ENCODE data around the gene BDNF. TPM values are rescaled to one million over a fixed set of nuclear protein-coding genes. Genes with fewer than 3 reads are reported as not detected.

Gene BDNF
- total RNA-seq, 1 donor from 2014 or later = 4.3 TPM

DNA sequence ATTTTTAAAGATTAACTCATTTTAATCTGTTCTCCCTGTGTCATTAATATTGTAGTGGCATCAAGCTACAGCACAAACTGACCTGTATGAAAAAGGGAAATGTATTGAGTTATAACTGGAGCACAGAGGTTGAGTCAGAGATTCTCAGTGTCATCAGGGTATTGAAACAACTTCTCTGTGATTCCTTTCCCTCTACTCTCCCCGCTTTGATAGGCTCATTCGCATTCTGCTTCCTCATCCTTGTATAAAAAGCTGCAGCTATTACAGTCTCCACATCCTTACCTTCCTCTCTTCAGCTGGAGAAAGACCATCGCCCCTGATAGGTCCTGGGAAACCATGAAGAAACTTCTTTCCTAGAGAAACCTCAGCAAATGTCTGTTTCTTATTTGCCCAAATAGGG lies 90.0 kb downstream of the BDNF start:
- ATAC-seq (no peak), DNase-seq (no peak)
- no peaks in the 10 kb centered on the region for H3K9me3 ChIP-seq
- H3K4me1 ChIP-seq = no peaks in the 10 kb centered on the region
- no peak overlapping the region for H3K4me3 ChIP-seq
- H3K27me3 ChIP-seq = no peaks in the 10 kb centered on the region
- TF ChIP-seq CTCF (IDR thresholded peaks at IDR 0.05) = no peak
- intact Hi-C loops (cut with DNase I) = no loop called here
- H3K36me3 ChIP-seq = no peaks in the 10 kb centered on the region
- H3K27ac ChIP-seq = no peak overlapping the region

DNA sequence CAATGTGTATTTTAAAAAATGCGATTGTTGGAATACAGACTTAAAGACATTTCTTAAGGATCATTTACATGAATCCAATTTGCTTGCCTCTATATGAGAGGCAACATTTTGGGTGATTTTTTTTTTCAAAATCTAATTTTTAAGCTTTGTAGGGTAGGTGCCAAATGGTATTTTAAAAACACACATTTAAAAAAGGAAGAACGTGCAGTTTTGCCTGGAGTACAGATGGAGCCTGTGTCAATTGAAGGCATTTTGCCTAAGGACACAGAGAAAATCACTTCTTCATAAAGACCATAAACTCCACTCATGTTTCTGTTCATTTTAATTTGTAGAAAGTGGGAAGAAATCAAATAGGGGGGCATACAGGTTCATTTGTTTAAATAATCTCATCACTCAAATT lies 91.3 kb downstream of the BDNF start:
- Histone ChIP-seq H3K9me3 (no peaks in the 10 kb centered on the region), H3K27ac (no peak overlapping the region), H3K27me3 (no peaks in the 10 kb centered on the region), H3K36me3 (no peaks in the 10 kb centered on the region), H3K4me1 (no peaks in the 10 kb centered on the region), H3K4me3 (no peak overlapping the region)
- DNase-seq (no peak), ATAC-seq (no peak)
- intact Hi-C loops (cut with DNase I) = no loop called here
- no peak for TF ChIP-seq CTCF (IDR thresholded peaks at IDR 0.05)

GRCh38 chr11:27605422-27605821 lies 94.8 kb downstream of the BDNF start:
- Histone ChIP-seq H3K9me3 (no peaks in the 10 kb centered on the region), H3K36me3 (no peaks in the 10 kb centered on the region), H3K4me3 (no peak overlapping the region), H3K4me1 (no peaks in the 10 kb centered on the region), H3K27me3 (no peaks in the 10 kb centered on the region), H3K27ac (no peak overlapping the region)
- intact Hi-C loops (cut with DNase I) = no loop called here
- ATAC-seq (no peak), DNase-seq (no peak)
- no peak for TF ChIP-seq CTCF (IDR thresholded peaks at IDR 0.05)

Other genes starting within 250 kb of the BDNF start
- gene LGR4, start 227.7 kb downstream of the BDNF start, total RNA-seq = 7.5 TPM
- 36.5 TPM for gene LIN7C, start 193.7 kb downstream of the BDNF start, total RNA-seq

All from upper lobe of right lung (tissue), 1 donor.